HG03460 (cell line): ENCODE measurements around the gene KLHL13.

ENCODE experiments used
- ATAC-seq: cut with Tn5 transposase; IDR thresholded peaks from one replicate; pipeline ENCODE4 v1.9.1; 2021; ENCODE audit not compliant: unreplicated experiment

KLHL13 gene

GRCh38 chrX:117892469-117892868, 224.1 kb downstream of the KLHL13 start:
- no peak for ATAC-seq

- ATAC-seq: no peak
Measured at GRCh38 chrX:117871796-117872195, 244.8 kb downstream of the KLHL13 start.

DNA sequence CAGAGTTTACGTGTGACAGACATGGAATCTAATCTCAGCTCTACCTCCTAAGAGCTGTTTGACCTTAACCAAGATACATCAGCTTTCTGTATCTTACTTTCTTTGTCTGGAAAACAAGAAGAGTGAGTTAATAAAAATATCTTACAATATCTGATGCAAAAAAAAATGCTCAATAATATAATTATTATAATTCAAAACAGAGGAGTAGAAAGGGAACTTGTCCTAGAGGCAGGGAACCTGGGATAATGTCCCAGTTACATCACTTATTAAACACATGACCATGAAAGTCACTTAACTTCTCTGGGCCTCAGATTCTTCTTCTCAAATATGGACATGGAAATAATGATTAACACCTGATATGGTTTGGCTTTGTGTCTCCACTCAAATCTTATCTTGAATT, 256.1 kb downstream of the KLHL13 start:
- ATAC-seq: no peak

- no peak for ATAC-seq
Measured at GRCh38 chrX:117854806-117855205, 261.8 kb downstream of the KLHL13 start.

GRCh38 chrX:117851025-117851424, 265.6 kb downstream of the KLHL13 start:
- no peak for ATAC-seq
